ENCODE measurements around the gene TMEM140.
"Not testable (repeated sequence)": the region's sequence is repeated elsewhere in the genome, so short reads cannot be mapped to it uniquely, and the experiment has no call there.

The TMEM140 gene

GRCh38 chr7:135147899-135148721 lies at the start of gene TMEM140:
TMEM140 (plus strand) TSS chr7:135148072; CDS start chr7:135164442, 16,370 bp downstream.
- peak within 1 kb of the TSS; percentile 58 to 97 (median 87) for H3K27ac ChIP-seq

DNA sequence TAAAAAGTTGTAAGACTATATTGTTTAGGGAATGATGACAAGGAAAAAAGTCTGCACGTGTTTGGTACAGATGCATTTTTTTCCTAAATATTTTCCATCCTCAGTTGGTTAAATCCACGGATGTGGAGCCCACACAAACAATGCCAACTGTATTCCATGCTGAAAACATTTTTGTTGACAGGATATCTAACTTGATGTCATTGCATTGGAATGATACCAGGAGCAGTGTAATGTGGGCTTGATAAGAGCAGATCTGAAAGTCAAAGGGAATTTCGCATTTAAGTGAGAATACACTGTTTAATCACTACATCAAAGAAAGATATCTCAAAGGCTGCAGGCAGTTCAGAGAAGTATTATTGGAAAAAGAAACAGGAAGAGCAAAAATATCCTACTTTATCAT lies 49.5 kb upstream of the TMEM140 start:
- Histone ChIP-seq H3K4me3 (no peak overlapping the region), H3K27ac (peak overlapping the region in 2 of 21 experiments; percentile 5 to 53)

More at GRCh38 chr7:135147899-135148721, at the start of gene TMEM140:
- peak within 1 kb of the TSS; percentile 27 to 46 (median 37) for H3K4me3 ChIP-seq

GRCh38 chr7:135100856-135101255 lies 47.0 kb upstream of the TMEM140 start:
- no peak overlapping the region for H3K27ac ChIP-seq
- no peak overlapping the region for H3K4me3 ChIP-seq

DNA sequence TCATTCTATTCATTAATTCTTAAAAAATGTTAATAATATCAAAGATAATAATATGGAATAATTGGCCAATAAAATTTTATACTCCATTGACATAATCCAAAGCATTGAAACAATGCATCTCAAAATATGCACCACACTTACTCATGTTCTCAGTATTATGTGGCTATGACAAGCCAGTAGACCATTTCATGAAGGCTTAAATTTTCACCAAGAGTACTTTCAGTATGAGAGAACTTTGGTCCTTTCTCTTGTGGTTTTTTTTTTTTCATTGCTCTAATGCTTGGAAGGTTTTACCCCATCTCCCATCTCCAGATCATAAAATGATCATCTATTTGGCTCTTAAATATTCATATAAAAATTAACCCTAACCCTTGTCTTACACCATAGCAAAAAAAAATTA lies 45.5 kb upstream of the TMEM140 start:
- no peak overlapping the region for H3K4me3 ChIP-seq

DNA sequence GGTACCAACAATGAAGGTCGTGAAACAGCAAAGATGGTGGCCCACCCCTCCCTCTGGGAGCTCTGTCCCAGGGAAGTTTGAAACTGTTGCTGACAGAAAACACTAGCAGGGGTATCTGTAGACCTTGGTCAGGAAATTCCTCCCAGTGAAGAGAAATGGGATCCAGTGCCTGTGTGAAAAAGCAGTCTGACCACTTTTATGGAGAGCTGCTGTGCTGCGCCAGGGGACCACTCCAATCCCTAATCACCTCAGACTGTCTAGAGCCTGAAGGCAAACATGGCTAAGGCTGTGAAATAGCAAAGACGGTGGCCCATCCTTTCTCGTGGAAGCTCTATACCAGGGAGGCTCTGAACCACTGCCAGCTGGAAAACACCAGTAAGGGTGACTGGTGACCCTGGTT lies 38.3 kb upstream of the TMEM140 start:
- Histone ChIP-seq H3K4me3 (no peak overlapping the region), H3K27ac (no peak overlapping the region)

More for the DNA sequence above, 45.5 kb upstream of the TMEM140 start:
- no peak overlapping the region for H3K27ac ChIP-seq

- Histone ChIP-seq H3K27ac (no peak overlapping the region), H3K4me3 (no peak overlapping the region)
Measured at GRCh38 chr7:135109976-135110375, 37.9 kb upstream of the TMEM140 start.

DNA sequence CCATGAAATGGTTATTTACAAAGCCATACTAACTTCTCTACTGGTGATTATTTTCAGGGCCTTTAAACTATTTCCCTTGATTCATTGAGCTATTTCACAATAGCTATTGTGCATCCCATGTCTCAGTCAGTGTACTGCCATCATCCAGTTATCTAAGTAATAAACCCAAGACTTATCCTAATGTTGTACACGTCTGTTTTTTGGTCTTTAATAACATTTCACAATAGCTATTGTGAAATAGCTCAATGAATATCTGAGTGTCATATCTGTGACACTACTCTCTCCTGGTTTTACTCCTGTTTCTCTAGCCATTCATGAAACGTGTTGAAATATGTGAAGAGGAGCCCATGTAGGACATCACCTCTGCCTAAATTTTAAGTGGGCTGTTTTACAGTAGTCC lies 36.5 kb upstream of the TMEM140 start:
- no peak overlapping the region for H3K27ac ChIP-seq
- H3K4me3 ChIP-seq = no peak overlapping the region

DNA sequence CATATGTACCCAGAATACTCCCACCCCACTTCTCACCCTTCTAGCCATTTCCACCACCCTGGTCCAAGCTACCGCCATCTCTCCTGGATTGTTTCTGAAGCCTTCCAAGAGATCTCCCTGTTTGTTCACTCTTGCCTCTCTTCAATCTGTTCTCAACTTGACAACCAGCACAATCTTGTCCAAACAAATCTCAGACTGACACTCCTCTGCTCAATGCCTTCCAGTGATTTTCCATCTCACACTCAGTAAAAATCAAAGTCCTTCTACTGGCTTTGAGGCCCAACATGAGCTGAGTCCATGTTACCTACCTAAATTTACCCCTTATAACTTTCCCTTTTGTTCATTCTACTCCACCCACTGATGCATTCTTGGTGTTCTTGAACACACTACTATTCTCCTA lies 33.2 kb upstream of the TMEM140 start:
- H3K4me3 ChIP-seq = no peak overlapping the region
- H3K27ac ChIP-seq = no peak overlapping the region

GRCh38 chr7:135117096-135117495 lies 30.8 kb upstream of the TMEM140 start:
- no peak overlapping the region for H3K27ac ChIP-seq
- no peak overlapping the region for H3K4me3 ChIP-seq

- H3K4me3 ChIP-seq = no peak overlapping the region
- no peak overlapping the region for H3K27ac ChIP-seq
Measured at GRCh38 chr7:135121868-135122267, 26.0 kb upstream of the TMEM140 start.

- H3K4me3 ChIP-seq = not testable (repeated sequence)
Measured at GRCh38 chr7:135124631-135125030, 23.2 kb upstream of the TMEM140 start.

GRCh38 chr7:135128931-135129330 lies 18.9 kb upstream of the TMEM140 start:
- Histone ChIP-seq H3K27ac (no peak overlapping the region), H3K4me3 (no peak overlapping the region)

More at GRCh38 chr7:135124631-135125030, 23.2 kb upstream of the TMEM140 start:
- H3K27ac ChIP-seq = not testable (repeated sequence)

DNA sequence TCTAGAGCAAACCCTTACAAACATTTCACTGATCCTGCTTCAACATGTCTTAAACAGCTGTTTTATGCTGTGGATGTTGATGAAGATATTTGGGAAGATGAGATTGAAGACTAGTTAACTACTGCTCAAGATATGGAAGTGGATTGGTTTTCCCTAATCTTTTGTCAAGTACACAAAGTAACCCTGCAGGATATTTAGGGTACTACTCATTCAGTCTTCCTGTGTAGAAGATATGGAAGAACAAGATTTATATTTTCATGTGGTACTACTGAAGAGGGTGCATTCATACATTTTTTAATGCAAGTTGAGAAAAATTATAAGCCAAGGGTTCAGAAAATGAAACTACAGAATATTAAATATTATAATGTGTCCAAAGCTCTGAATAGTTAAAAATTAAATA lies 18.3 kb upstream of the TMEM140 start:
- no peak overlapping the region for H3K4me3 ChIP-seq
- H3K27ac ChIP-seq = no peak overlapping the region

DNA sequence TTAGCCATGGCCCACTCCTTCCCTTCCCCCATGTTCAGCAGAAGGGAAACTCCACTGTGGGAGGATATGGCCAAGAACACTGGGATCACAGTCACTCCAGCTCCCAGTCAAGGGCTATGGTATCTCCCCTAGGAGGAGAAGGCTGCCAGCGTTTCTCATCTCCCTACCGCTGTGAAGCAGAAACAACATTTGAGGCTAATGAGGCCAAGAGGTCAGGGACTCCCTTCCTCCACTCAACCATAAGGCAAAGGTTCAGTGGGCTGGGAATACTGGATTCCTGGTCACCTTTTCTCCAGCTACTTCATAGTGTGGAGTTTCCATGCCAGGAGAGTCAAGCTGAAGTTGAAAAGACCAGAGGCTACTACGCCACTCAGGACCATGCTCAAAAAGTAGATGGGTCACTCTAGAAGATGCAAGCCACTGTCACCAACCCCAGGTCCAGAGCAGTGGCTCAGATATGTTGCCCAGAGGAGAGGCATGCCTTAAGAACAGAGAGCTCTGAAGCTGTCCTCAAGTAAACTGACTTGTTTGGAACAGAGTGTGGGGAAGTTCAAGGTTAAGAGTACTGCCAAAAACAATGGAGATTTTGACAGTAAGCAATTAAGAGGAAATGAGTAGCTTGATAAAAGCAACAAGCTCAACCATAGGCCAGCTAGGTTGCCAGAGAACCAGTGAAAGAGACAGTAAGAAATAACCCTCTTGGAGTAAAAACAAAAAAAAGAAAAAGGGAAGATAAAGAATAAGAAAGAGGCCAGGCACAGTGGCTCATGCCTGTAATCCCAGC lies 3.8 kb upstream of the TMEM140 start:
- Histone ChIP-seq H3K27ac (no peak overlapping the region), H3K4me3 (no peak overlapping the region)

DNA sequence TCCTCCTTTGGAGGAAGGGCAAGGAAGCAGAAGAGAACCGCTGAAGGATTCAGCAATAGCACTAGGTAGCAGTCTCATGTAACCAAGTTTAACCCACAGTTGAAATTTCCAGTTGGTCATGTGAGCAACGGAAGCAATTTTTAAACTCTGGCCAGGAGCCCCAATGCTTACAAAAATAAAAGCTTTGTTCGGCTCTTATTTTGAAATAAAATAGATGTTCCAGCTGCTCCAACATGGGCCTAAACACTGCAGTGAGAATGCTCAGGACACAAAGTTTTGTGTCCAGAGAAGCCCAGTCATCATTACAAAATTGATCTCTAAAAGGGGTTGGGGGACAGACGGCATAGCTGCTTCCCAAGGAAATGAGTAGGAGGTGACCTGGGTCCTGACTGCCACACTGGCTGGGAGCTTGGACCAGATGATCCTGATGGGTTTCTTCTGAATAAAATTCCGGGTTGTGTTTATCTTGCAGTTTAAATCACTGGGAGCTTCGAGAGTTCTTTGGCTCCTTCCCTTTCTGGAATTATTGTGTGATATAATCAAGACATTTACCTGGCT lies 452 bp upstream of the TMEM140 start:
- peak overlapping the region; percentile 58 to 97 (median 87) for H3K27ac ChIP-seq

DNA sequence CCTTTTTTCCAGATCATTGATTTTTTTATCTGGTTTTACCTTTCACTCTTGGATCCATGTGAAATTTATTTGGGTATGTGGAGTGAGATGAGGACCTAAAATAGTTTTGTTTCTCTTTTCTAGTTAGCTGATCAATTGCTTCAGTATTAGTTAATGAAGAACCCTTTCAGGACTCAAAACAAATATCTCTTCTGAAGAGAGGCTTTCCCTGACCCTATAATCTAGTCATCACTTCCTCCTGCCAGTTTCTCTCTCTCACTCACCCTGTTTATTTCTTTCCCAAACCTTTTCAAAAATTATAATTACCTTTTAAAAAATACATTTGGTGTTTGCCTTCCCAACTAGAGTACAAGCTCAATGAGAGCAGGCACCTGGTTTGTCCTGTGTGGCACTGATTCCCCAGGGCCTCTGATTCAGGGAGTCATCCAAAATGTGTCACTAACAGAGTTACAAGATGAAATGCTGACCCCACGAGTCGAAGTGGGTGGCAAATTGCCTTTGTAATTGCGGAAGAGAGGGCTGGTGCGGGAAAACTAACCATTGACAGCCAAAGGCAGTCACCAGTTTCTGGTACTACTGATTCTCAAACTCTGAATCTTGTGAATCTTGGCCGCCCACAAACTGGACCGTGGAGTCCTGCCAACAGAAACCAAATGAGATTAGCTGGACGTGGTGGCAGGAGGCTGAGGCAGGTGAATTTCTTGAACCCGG lies 2.4 kb downstream of the TMEM140 start:
- Histone ChIP-seq H3K27ac (peak overlapping the region in 18 of 21 experiments; percentile 1 to 94 (median 48)), H3K4me3 (peak overlapping the region in 2 of 7 experiments; percentile 2 to 46)

More for the DNA sequence above, 452 bp upstream of the TMEM140 start:
- peak overlapping the region; percentile 27 to 46 (median 37) for H3K4me3 ChIP-seq

- peak overlapping the region in 15 of 21 experiments; percentile 3 to 94 (median 47) for H3K27ac ChIP-seq
- H3K4me3 ChIP-seq = no peak overlapping the region
Measured at GRCh38 chr7:135151132-135151531, 3.3 kb downstream of the TMEM140 start.

DNA sequence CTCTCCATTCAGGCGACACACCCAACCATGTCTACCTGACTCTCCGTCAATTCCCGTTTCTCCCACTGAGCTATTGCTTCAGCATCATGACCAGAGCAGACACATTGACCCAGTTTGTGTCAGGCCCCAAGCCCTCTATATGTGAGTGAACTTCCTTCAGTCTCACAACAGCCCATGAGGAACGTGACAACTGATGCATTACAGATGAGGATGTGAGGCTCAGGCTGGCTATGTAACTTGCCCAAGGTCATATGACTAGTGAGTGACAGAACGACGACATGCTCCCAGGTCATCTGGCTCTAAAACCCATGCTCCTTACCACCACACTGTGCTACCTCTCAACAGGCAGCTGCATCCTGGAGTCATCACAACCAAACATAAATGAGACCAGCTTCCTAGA lies 3.7 kb downstream of the TMEM140 start:
- Histone ChIP-seq H3K27ac (peak overlapping the region in 12 of 21 experiments; percentile 3 to 94 (median 48)), H3K4me3 (no peak overlapping the region)

- Histone ChIP-seq H3K4me3 (no peak overlapping the region), H3K27ac (peak overlapping the region in 3 of 21 experiments; percentile 7 to 52 (median 35))
Measured at GRCh38 chr7:135152442-135152841, 4.6 kb downstream of the TMEM140 start.

DNA sequence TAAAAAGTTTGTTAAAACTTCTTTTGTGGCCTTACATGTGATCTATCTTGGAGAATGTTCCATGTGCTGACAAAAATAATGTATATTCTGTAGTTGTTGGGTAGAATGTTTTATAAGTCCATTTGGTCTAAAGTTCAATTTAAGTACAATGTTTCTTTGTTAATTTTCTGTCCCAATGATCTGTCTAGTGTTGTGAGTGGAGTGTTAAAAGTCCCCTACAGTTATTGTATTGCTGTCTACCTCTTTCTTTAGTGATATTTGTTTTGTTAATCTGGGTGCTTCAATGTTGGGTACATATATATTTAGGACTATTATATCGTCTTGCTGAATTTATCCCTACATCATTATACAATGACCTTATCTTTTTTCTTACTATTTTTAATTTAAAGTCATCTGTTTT lies 6.9 kb downstream of the TMEM140 start:
- H3K4me3 ChIP-seq = no peak overlapping the region
- H3K27ac ChIP-seq = no peak overlapping the region
